Fibroblast of lung (primary cell): Measurements from ENCODE around the gene SNX33. TPM values are rescaled to one million over a fixed set of nuclear protein-coding genes. Genes with fewer than 3 reads are reported as not detected.
A peak's percentile ranks its signal among the peaks of the same experiment; 100 is the strongest.
"Not testable (repeated sequence)": the region's sequence is repeated elsewhere in the genome, so short reads cannot be mapped to it uniquely, and the experiment has no call there.

ENCODE experiments used
- DNase-seq, 2 donors: peaks; one replicate each; pipeline versions ENCODE4 v3.0.0 to v3.0.0-alpha.2; 2010; ENCODE audit warnings: low read depth in 2 of 2
- H2AFZ ChIP-seq: 2 replicates; pipeline ENCODE4 v1.5.1; 2012; ENCODE audit warnings: low read length, control low read depth, inconsistent platforms
- H3K27ac ChIP-seq: 2 replicates; pipeline ENCODE4 v1.5.1; 2011; ENCODE audit warnings: low read length, control low read depth; ENCODE audit not compliant: insufficient read depth
- H3K27me3 ChIP-seq: 2 replicates; pipeline ENCODE4 v1.5.1; 2011; ENCODE audit warnings: mild to moderate bottlenecking, low read length; ENCODE audit not compliant: control insufficient read depth, insufficient read depth
- H3K36me3 ChIP-seq: 2 replicates; pipeline ENCODE4 v1.5.1; 2011; ENCODE audit warnings: low read length; ENCODE audit not compliant: control insufficient read depth, insufficient read depth
- H3K4me1 ChIP-seq: 2 replicates; pipeline ENCODE4 v1.5.1; 2011; ENCODE audit warnings: low read length; ENCODE audit not compliant: control insufficient read depth, insufficient read depth; ENCODE audit errors: extremely low read depth
- H3K4me2 ChIP-seq: 2 replicates; pipeline ENCODE4 v1.5.1; 2011; ENCODE audit warnings: low read length, control low read depth; ENCODE audit not compliant: insufficient read depth; ENCODE audit errors: extremely low read depth
- H3K4me3 ChIP-seq, 4 experiments: fragments of 200-600 bp in 1 of 4; sonication (generic) in 1 of 4; replicated peaks in 1 of 4; 2 replicates each; pipeline ENCODE4 v1.5.1; 2011 to 2016; ENCODE audit warnings: low read length in 4 of 4, low read depth in 3 of 4, mild to moderate bottlenecking in 3 of 4, control low read depth in 2 of 4, inconsistent platforms in 1 of 4, mixed read lengths in 1 of 4; ENCODE audit not compliant: insufficient read depth in 1 of 4; ENCODE audit errors: control extremely low read depth in 1 of 4
- H3K79me2 ChIP-seq: 2 replicates; pipeline ENCODE4 v1.5.1; 2012; ENCODE audit warnings: mild to moderate bottlenecking, low read length, inconsistent platforms; ENCODE audit not compliant: control insufficient read depth, insufficient read depth
- H3K9ac ChIP-seq: 2 replicates; pipeline ENCODE4 v1.5.1; 2011; ENCODE audit warnings: mild to moderate bottlenecking, low read length, control low read depth; ENCODE audit not compliant: insufficient read depth
- H3K9me3 ChIP-seq: 2 replicates; pipeline ENCODE4 v1.5.1; 2012; ENCODE audit warnings: low read depth, low read length; ENCODE audit not compliant: control insufficient read depth, insufficient read depth
- H4K20me1 ChIP-seq: 2 replicates; pipeline ENCODE4 v1.5.1; 2011; ENCODE audit warnings: low read length; ENCODE audit not compliant: control insufficient read depth, insufficient read depth; ENCODE audit errors: extremely low read depth
- CTCF ChIP-seq, 2 donors: IDR thresholded peaks in 1 of 2; conservative IDR thresholded peaks in 1 of 2; 1 replicate in 1 of 2; 2 replicates in 1 of 2; pipeline ENCODE4 v1.5.1; 2011 to 2012; ENCODE audit warnings: low read length in 2 of 2, control low read depth in 1 of 2, inconsistent platforms in 1 of 2, low read depth in 1 of 2, mild to moderate bottlenecking in 1 of 2
- EZH2 ChIP-seq: IDR thresholded peaks from 2 replicates; pipeline ENCODE4 v1.5.1; 2012; ENCODE audit warnings: low read length, control low read depth, mild to moderate bottlenecking; ENCODE audit errors: missing control alignments
- polyA plus RNA-seq, 2 donors: library from polyadenylated mRNA; depleted of rRNA in 1 of 2; stranded (reverse) in 1 of 2; unstranded in 1 of 2; fragments of >200 nt; gene quantifications; 2 replicates each; pipeline ENCODE4 v1.2.1, GENCODE V29; 2011 to 2012; ENCODE audit warnings: missing spikeins in 1 of 2
- total RNA-seq: library from RNA; depleted of rRNA; stranded (reverse); fragments of >200 nt; gene quantifications from 2 replicates; pipeline ENCODE4 v1.2.1, GENCODE V29; 2014

The SNX33 gene
- total and polyA plus RNA-seq, 2 donors (not counting 1 experiment from before 2014, with no cell fraction given): 17.5 to 24.6 TPM

GRCh38 chr15:75702436-75702835 lies 54.7 kb downstream of the SNX33 start:
- DNase-seq: no peak
- Histone ChIP-seq H3K79me2 (peaks cover 26% of the 10 kb centered on the region), H3K9me3 (no peaks in the 10 kb centered on the region), H3K27ac (no peak overlapping the region), H4K20me1 (no peaks in the 10 kb centered on the region), H3K27me3 (no peaks in the 10 kb centered on the region), H3K4me2 (no peak overlapping the region), H3K4me1 (peaks cover 44% of the 10 kb centered on the region), H3K4me3 (no peak overlapping the region), H3K36me3 (peaks cover 2% of the 10 kb centered on the region), H3K9ac (no peak overlapping the region), H2AFZ (no peak overlapping the region)
- no peak for TF ChIP-seq CTCF (conservative IDR thresholded peaks at IDR 0.05 in 1 of 2, IDR thresholded peaks at IDR 0.05 in 1 of 2; ENCODE audit: low read depth in 1 of 2, low read length in 2 of 2)
- no peak for TF ChIP-seq EZH2

- not testable (repeated sequence) for H3K4me2 ChIP-seq, H3K9ac ChIP-seq, H3K27me3 ChIP-seq, H2AFZ ChIP-seq, H4K20me1 ChIP-seq, DNase-seq, H3K4me3 ChIP-seq, H3K9me3 ChIP-seq, H3K36me3 ChIP-seq
- Histone ChIP-seq H3K79me2 (peaks cover 30% of the 10 kb centered on the region), H3K4me1 (peaks cover 41% of the 10 kb centered on the region), H3K27ac (peak overlapping the region; percentile 61)
These were observed 55.9 kb downstream of the SNX33 start for GRCh38 chr15:75703440-75704262.

GRCh38 chr15:75704263-75704615 lies 56.5 kb downstream of the SNX33 start:
- Histone ChIP-seq H3K36me3 (peaks cover 2% of the 10 kb centered on the region), H3K4me1 (peaks cover 44% of the 10 kb centered on the region), H3K4me2 (no peak overlapping the region), H3K4me3 (no peak overlapping the region), H3K9me3 (no peaks in the 10 kb centered on the region), H2AFZ (no peak overlapping the region), H3K27me3 (no peaks in the 10 kb centered on the region), H3K79me2 (peaks cover 34% of the 10 kb centered on the region), H4K20me1 (no peaks in the 10 kb centered on the region), H3K9ac (no peak overlapping the region), H3K27ac (peak overlapping the region; percentile 61)
- TF ChIP-seq CTCF (conservative IDR thresholded peaks at IDR 0.05 in 1 of 2, IDR thresholded peaks at IDR 0.05 in 1 of 2; ENCODE audit: low read depth in 1 of 2, low read length in 2 of 2): no peak
- no peak for TF ChIP-seq EZH2
- no peak for DNase-seq
